HepG2 (cell line): ENCODE results near the gene MROH2A. TPM values are rescaled to one million over a fixed set of nuclear protein-coding genes. Genes with fewer than 3 reads are reported as not detected.

Experiments
- ATAC-seq: fragments of 200-7000 bp; cut with Tn5 transposase; 3 replicates; pipeline ENCODE4 v1.9.1; 2020; ENCODE audit warnings: mild to moderate bottlenecking, moderate library complexity
- BruUV-seq: library from RNA; stranded (reverse); fragments of 400-500 nt; replicated peaks from 2 replicates; lab custom pipeline; 2021; lab: Mats Ljungman, UMichigan
- CTCF ChIA-PET: fragments of 300-600 bp; formaldehyde crosslinking; extraction: SDS; loops from one replicate; lab custom pipeline; 2021; ENCODE audit warnings: low total read pairs, inconsistent platforms, low intra/inter-chr PET ratio; lab: Yijun Ruan, JAX
- POLR2A ChIA-PET: fragments of 350-600 bp; sonication (Branson Sonifier 250); formaldehyde crosslinking; loops from one replicate; lab custom pipeline; 2020; ENCODE audit warnings: antibody characterized with exemption, inconsistent platforms; lab: Yijun Ruan, JAX
- DNase-seq: peaks from one replicate; pipeline ENCODE4 v3.0.0-alpha.2; 2015; ENCODE audit warnings: low spot score
- FAIRE-seq: peaks from 3 replicates; lab custom pipeline; 2011; peaks lifted over from hg19 to GRCh38; lab: Jason Lieb, UNC
- H2AFZ ChIP-seq: one replicate; pipeline ENCODE4 v1.6.1; 2011; ENCODE audit warnings: low read length, inconsistent platforms
- H3K27ac ChIP-seq: fragments of 300-600 bp; 3 replicates; pipeline ENCODE4 v1.8.0; 2011; ENCODE audit warnings: mixed run types, mild to moderate bottlenecking, mixed read lengths, low read length, inconsistent platforms; ENCODE audit not compliant: insufficient read depth; ENCODE audit errors: extremely low read length
- H3K27me3 ChIP-seq, 2 experiments: fragments of 200-600 bp in 1 of 2; 2 replicates in 1 of 2; 3 replicates in 1 of 2; pipeline versions ENCODE4 v1.6.0 to v1.8.0; 2011; ENCODE audit warnings: low read length in 2 of 2, mild to moderate bottlenecking in 2 of 2, moderate library complexity in 2 of 2, inconsistent platforms in 1 of 2; ENCODE audit not compliant: insufficient read depth in 2 of 2, control insufficient read depth in 1 of 2
- H3K36me3 ChIP-seq, 2 experiments: fragments of 200-600 bp in 1 of 2; replicated peaks in 1 of 2; 2 replicates in 1 of 2; 3 replicates in 1 of 2; pipeline versions ENCODE4 v1.5.1 to v1.8.0; 2011; ENCODE audit warnings: low read length in 2 of 2, inconsistent platforms in 1 of 2; ENCODE audit not compliant: insufficient read depth in 2 of 2, control insufficient read depth in 1 of 2
- H3K4me1 ChIP-seq: 2 replicates; pipeline ENCODE4 v1.5.1; 2012; ENCODE audit warnings: low read length, inconsistent platforms; ENCODE audit not compliant: insufficient read depth
- H3K4me2 ChIP-seq: 2 replicates; pipeline ENCODE4 v1.6.0; 2011; ENCODE audit warnings: low read depth, low read length, inconsistent platforms
- H3K4me3 ChIP-seq, 3 experiments: fragments of 200-600 bp in 1 of 3; sonication (generic), shearing (Covaris generic) in 1 of 3; replicated peaks in 1 of 3; 2 replicates each; pipeline ENCODE4 v1.5.1; 2011 to 2016; ENCODE audit warnings: low read length in 3 of 3, inconsistent platforms in 2 of 3, low read depth in 2 of 3, mild to moderate bottlenecking in 2 of 3, control low read depth in 1 of 3, mixed read lengths in 1 of 3; ENCODE audit not compliant: insufficient read depth in 1 of 3
- H3K79me2 ChIP-seq: one replicate; pipeline ENCODE4 v1.6.1; 2011; ENCODE audit warnings: low read length, inconsistent platforms; ENCODE audit not compliant: insufficient read depth
- H3K9ac ChIP-seq: 2 replicates; pipeline ENCODE4 v1.6.0; 2011; ENCODE audit warnings: mild to moderate bottlenecking, low read depth, low read length, inconsistent platforms; ENCODE audit not compliant: insufficient read depth
- H3K9me3 ChIP-seq: 2 replicates; pipeline ENCODE4 v1.5.1; 2012; ENCODE audit warnings: mild to moderate bottlenecking, low read length
- H4K20me1 ChIP-seq: 2 replicates; pipeline ENCODE4 v1.6.0; 2011; ENCODE audit warnings: inconsistent platforms, mild to moderate bottlenecking, low read length, moderate library complexity; ENCODE audit not compliant: insufficient read depth
- ATRX ChIP-seq: sonication (generic); formaldehyde crosslinking; IDR thresholded peaks from 2 replicates; pipeline ENCODE4 v1.4.0; 2020; ENCODE audit warnings: missing genetic modification reagents, borderline replicate concordance
- RERE ChIP-seq: IDR thresholded peaks from 2 replicates; pipeline ENCODE4 v1.6.1; 2016; ENCODE audit warnings: low read depth, missing genetic modification reagents, missing compliant biosample characterization
- SETDB1 ChIP-seq: sonication (generic); formaldehyde crosslinking; IDR thresholded peaks from 2 replicates; pipeline ENCODE4 v1.5.1; 2020; ENCODE audit warnings: missing genetic modification reagents, mild to moderate bottlenecking, borderline replicate concordance
- ZMYM3 ChIP-seq: sonication (generic); formaldehyde crosslinking; IDR thresholded peaks from 2 replicates; pipeline ENCODE4 v1.5.1; 2020; ENCODE audit warnings: mild to moderate bottlenecking, missing genetic modification reagents
- ZNF33A ChIP-seq: sonication (generic); formaldehyde crosslinking; IDR thresholded peaks from 2 replicates; pipeline ENCODE4 v1.5.1; 2020; ENCODE audit warnings: missing genetic modification reagents, mild to moderate bottlenecking, moderate library complexity, borderline replicate concordance
- ZNF407 ChIP-seq: sonication (generic); formaldehyde crosslinking; IDR thresholded peaks from one replicate; pipeline ENCODE4 v1.5.1; 2020; ENCODE audit warnings: mild to moderate bottlenecking, missing genetic modification reagents; ENCODE audit errors: not compliant biosample characterization
- ZNF512B ChIP-seq: sonication (generic); formaldehyde crosslinking; IDR thresholded peaks from 2 replicates; pipeline ENCODE4 v1.5.1; 2020; ENCODE audit warnings: missing genetic modification reagents, mild to moderate bottlenecking, borderline replicate concordance
- WGBS: methylation state at CpG from one replicate; pipeline ENCODE4 v1.1.6; 2017; ENCODE audit warnings: low lambda C conversion rate; 5-methylcytosine and 5-hydroxymethylcytosine counted together
- in situ Hi-C: cut with HindIII; loops from 2 replicates; pipeline ENCODE4 v1.10.0; 2017; ENCODE audit warnings: low pct_unique_long_range_greater_than_20kb; ENCODE audit not compliant: extremely low pct_ligation_motif_present
- intact Hi-C: fragments of 100-400 bp; cut with micrococcal nuclease; formaldehyde crosslinking; loops from one replicate; pipeline ENCODE4 v1.10.0; 2022; ENCODE audit not compliant: unreplicated experiment
- polyA plus RNA-seq, 8 experiments: library from polyadenylated mRNA; depleted of rRNA in 3 of 8; stranded (reverse) in 7 of 8; unstranded in 1 of 8; fragments of >200 nt; fragmentation: Illumina TruSeq in 4 of 8; extraction: Trizol in 4 of 8; gene quantifications; 2 replicates each; pipeline versions ENCODE4 v1.2.1 to v1.2.3, GENCODE V29; 2011 to 2016; ENCODE audit warnings: low read depth in 4 of 8, missing spikeins in 1 of 8, mixed read lengths in 1 of 8; ENCODE audit not compliant: insufficient read depth in 1 of 8
- total RNA-seq, 5 experiments: library from RNA; depleted of rRNA; stranded (reverse); fragments of >200 nt; fragmentation: Illumina TruSeq; extraction: Trizol; gene quantifications; 2 replicates each; pipeline ENCODE4 v1.2.3, GENCODE V29; 2016; ENCODE audit warnings: low read depth in 1 of 5

MROH2A gene
- total and polyA plus RNA-seq, 2 of the 13 experiments (the other 11 are each of a cell fraction or from before 2014, with no cell fraction given): 0.03 to 0.04 TPM

- H3K9me3 ChIP-seq: no peaks in the 10 kb centered on the region
- peaks cover 2 to 3% of the 10 kb centered on the region in 2 experiments; a peak in 1 of 5 replicates for H3K27me3 ChIP-seq
- ATAC-seq: no peak
- DNase-seq: no peak
- peaks cover 22% of the 10 kb centered on the region for H3K4me1 ChIP-seq
- H3K9ac ChIP-seq: no peak overlapping the region
- no peaks in the 10 kb centered on the region for H3K36me3 ChIP-seq
- no peak overlapping the region for H3K27ac ChIP-seq
- WGBS: 35% methylated on average over 4 of the region's 4 CpGs
- H4K20me1 ChIP-seq: no peaks in the 10 kb centered on the region
- no peak overlapping the region for H3K4me3 ChIP-seq
- FAIRE-seq: no peak
- H2AFZ ChIP-seq: no peak overlapping the region
- ChIA-PET CTCF (no interaction called here), POLR2A (no interaction called here)
- intact Hi-C loops (no loop called here), in situ Hi-C loops (no loop called here)
- no TSS peak for BruUV-seq
- H3K79me2 ChIP-seq: peaks cover 9% of the 10 kb centered on the region
- no peak overlapping the region for H3K4me2 ChIP-seq
- TF ChIP-seq SETDB1 (CRISPR knock-in tag) (no peak), ZNF407 (no peak), ZNF512B (CRISPR knock-in tag) (no peak), RERE (CRISPR knock-in tag) (no peak), ATRX (CRISPR knock-in tag) (no peak), ZMYM3 (CRISPR knock-in tag) (no peak), ZNF33A (CRISPR knock-in tag) (no peak)
These were observed 80.2 kb downstream of the MROH2A start for GRCh38 chr2:233858331-233858730.
